SK-N-SH treated with all-trans-retinoic acid at 6 μM for 48 hours (cell line): ENCODE measurements around the gene USE1.

Experiments
- ATAC-seq: fragments of 200-7000 bp; cut with Tn5 transposase; 3 replicates; pipeline ENCODE4 v1.9.1; 2020; ENCODE audit warnings: mild to moderate bottlenecking, moderate library complexity
- BACH2 ChIP-seq: fragments of 250-450 bp; sonication (Bioruptor Pico); IDR thresholded peaks from 2 replicates; pipeline ENCODE4 v1.9.0; 2021; ENCODE audit warnings: mild to moderate bottlenecking, borderline replicate concordance
- CSDC2 ChIP-seq: fragments of 250-450 bp; sonication (Bioruptor Pico); IDR thresholded peaks from 2 replicates; pipeline ENCODE4 v1.5.0; 2020; ENCODE audit warnings: mild to moderate bottlenecking, moderate library complexity
- ESRRG ChIP-seq: fragments of 250-450 bp; sonication (Bioruptor Pico); IDR thresholded peaks from 2 replicates; pipeline ENCODE4 v1.6.1; 2021; ENCODE audit warnings: mild to moderate bottlenecking
- GLIS3 ChIP-seq: fragments of 250-450 bp; sonication (Bioruptor Pico); IDR thresholded peaks from 2 replicates; pipeline ENCODE4 v1.5.0; 2020; ENCODE audit warnings: mild to moderate bottlenecking, moderate library complexity
- ISL1 ChIP-seq: fragments of 250-450 bp; sonication (Bioruptor Pico); IDR thresholded peaks from 2 replicates; pipeline ENCODE4 v2.1.2; 2022; ENCODE audit warnings: mild to moderate bottlenecking, moderate library complexity
- OSR1 ChIP-seq: fragments of 250-450 bp; sonication (Bioruptor Pico); IDR thresholded peaks from 2 replicates; pipeline ENCODE4 v1.8.0; 2022; ENCODE audit warnings: moderate library complexity, mild to moderate bottlenecking, inconsistent platforms
- PPARA ChIP-seq: fragments of 250-450 bp; sonication (Bioruptor Pico); IDR thresholded peaks from 2 replicates; pipeline ENCODE4 v1.5.0; 2020; ENCODE audit warnings: mild to moderate bottlenecking, borderline replicate concordance
- RARB ChIP-seq: fragments of 250-450 bp; sonication (Bioruptor Pico); IDR thresholded peaks from 2 replicates; pipeline ENCODE4 v1.8.0; 2021; ENCODE audit warnings: mild to moderate bottlenecking, moderate library complexity
- SNAI2 ChIP-seq: fragments of 250-450 bp; sonication (Bioruptor Pico); IDR thresholded peaks from 2 replicates; pipeline ENCODE4 v1.5.0; 2020; ENCODE audit warnings: mild to moderate bottlenecking, moderate library complexity
- TCF4 ChIP-seq: fragments of 250-450 bp; sonication (Bioruptor Pico); IDR thresholded peaks from 2 replicates; pipeline ENCODE4 v1.8.0; 2021; ENCODE audit warnings: mild to moderate bottlenecking, moderate library complexity, borderline replicate concordance
- TOX ChIP-seq: fragments of 250-450 bp; sonication (Bioruptor Pico); IDR thresholded peaks from 2 replicates; pipeline ENCODE4 v1.8.0; 2021; ENCODE audit warnings: mild to moderate bottlenecking, moderate library complexity, borderline replicate concordance
- ZC3H10 ChIP-seq: fragments of 250-450 bp; sonication (Bioruptor Pico); IDR thresholded peaks from 2 replicates; pipeline ENCODE4 v1.5.1; 2021; ENCODE audit warnings: mild to moderate bottlenecking, moderate library complexity
- ZFP3 ChIP-seq: fragments of 250-450 bp; sonication (Bioruptor Pico); IDR thresholded peaks from 2 replicates; pipeline ENCODE4 v1.5.0; 2020; ENCODE audit warnings: mild to moderate bottlenecking, moderate library complexity
- ZFP30 ChIP-seq: fragments of 450-650 bp; formaldehyde crosslinking; IDR thresholded peaks from 2 replicates; pipeline ENCODE4 v1.5.0; 2022; ENCODE audit warnings: mild to moderate bottlenecking, moderate library complexity
- ZNF565 ChIP-seq: fragments of 450-650 bp; formaldehyde crosslinking; conservative IDR thresholded peaks from 2 replicates; pipeline ENCODE4 v1.5.0; 2020; ENCODE audit warnings: low read depth, mild to moderate bottlenecking, moderate library complexity
- ZNF70 ChIP-seq: fragments of 450-650 bp; formaldehyde crosslinking; IDR thresholded peaks from 2 replicates; pipeline ENCODE4 v1.5.0; 2020; ENCODE audit warnings: mild to moderate bottlenecking, moderate library complexity
- ZNF8 ChIP-seq: fragments of 450-650 bp; formaldehyde crosslinking; IDR thresholded peaks from 2 replicates; pipeline ENCODE4 v1.5.0; 2020; ENCODE audit warnings: mild to moderate bottlenecking, moderate library complexity
- TF ChIP-seq, protein P1 (sequence below): fragments of 250-450 bp; sonication (Bioruptor Pico); IDR thresholded peaks from 2 replicates; pipeline ENCODE4 v1.8.0; 2020; ENCODE audit warnings: mild to moderate bottlenecking, moderate library complexity, borderline replicate concordance
- TF ChIP-seq, protein P2 (sequence below): fragments of 250-450 bp; sonication (Bioruptor Pico); IDR thresholded peaks from 2 replicates; pipeline ENCODE4 v1.8.0; 2021; ENCODE audit warnings: low read depth, mild to moderate bottlenecking, moderate library complexity, borderline replicate concordance
- TF ChIP-seq, protein P3 (sequence below): fragments of 250-450 bp; sonication (Bioruptor Pico); IDR thresholded peaks from 2 replicates; pipeline ENCODE4 v1.5.1; 2020; ENCODE audit warnings: low read depth, mild to moderate bottlenecking, moderate library complexity
- TF ChIP-seq, protein P4 (sequence below): fragments of 250-450 bp; sonication (Bioruptor Pico); IDR thresholded peaks from 2 replicates; pipeline ENCODE4 v1.5.1; 2021; ENCODE audit warnings: mild to moderate bottlenecking, moderate library complexity

The USE1 gene

DNA sequence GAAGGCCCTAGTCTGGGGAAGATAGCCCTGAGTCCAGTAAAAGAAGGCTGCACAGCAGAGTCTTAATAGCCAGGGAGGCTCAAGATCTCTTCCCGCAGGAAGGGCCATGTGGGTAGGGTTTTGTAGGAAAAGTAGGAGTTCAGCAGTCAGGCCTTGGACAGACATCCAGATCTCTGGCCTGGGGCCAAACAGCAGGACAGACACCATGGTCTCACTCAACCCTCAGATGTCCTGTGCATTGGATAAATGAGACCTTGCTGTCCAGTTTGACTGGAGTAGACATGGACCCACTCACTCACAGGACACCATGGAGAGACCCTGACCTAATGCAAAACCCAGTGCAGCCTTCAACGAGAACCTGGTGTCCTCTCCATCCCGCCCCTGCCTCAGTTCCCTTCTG lies 14.7 kb downstream of the USE1 start:
- TF ChIP-seq ZC3H10 (CRISPR knock-in tag), result no peak
- peak; percentile 100 for TF ChIP-seq ZFP3
- no peak for ATAC-seq

DNA sequence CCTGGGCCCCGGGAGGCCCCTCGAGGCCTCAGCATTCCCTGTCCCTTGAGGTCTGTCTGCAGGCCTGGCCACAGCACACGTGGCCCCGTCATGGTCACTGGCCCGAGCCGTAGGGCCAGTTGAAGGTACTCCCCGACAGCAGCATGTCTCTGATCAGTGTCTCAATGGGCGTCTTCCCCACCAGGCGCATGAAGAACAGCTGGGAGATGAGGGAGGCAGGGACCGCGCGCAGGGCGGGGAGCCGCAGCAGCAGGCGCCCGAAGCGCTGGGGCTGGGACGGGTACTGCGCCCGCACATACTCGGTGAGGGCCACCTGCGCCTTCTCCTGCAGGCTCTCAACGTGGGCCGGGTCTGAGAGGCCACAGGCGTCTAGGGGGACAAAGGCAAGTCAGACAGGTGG lies 17.1 kb downstream of the USE1 start:
- no peak for ATAC-seq
- TF ChIP-seq ESRRG (CRISPR knock-in tag) (no peak), ZNF8 (CRISPR knock-in tag) (no peak), ZC3H10 (CRISPR knock-in tag) (no peak), ZFP30 (CRISPR knock-in tag) (no peak)
- TF ChIP-seq, all 23 proteins: peak for 0

DNA sequence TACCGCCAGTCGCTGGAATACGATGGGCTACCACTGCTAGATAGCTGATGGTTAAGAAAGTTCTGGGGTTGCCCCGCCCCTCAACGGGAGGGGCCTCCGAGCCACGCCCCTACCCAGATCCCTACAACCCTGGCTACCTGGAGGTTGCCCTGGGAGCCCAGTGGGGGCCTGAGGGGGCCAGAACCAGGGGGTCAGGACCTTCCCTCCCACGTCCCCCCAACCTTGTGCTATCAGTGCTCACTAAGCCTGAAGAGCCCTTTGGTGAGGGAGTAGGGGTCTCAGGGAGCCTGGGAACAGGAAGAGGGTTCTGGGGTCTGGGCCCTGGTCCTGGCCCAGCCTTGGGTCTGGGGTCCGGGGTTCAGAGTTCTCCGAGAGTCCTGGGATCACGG lies 19.7 kb downstream of the USE1 start:
- ATAC-seq, result peak; percentile 85
- TF ChIP-seq ZNF70 (CRISPR knock-in tag) (no peak), SNAI2 (CRISPR knock-in tag) (no peak), ZC3H10 (CRISPR knock-in tag) (no peak), TOX (CRISPR knock-in tag) (no peak), ISL1 (no peak), BACH2 (CRISPR knock-in tag) (no peak), CSDC2 (CRISPR knock-in tag) (no peak), GLIS3 (no peak)
- TF ChIP-seq, protein P1, sequence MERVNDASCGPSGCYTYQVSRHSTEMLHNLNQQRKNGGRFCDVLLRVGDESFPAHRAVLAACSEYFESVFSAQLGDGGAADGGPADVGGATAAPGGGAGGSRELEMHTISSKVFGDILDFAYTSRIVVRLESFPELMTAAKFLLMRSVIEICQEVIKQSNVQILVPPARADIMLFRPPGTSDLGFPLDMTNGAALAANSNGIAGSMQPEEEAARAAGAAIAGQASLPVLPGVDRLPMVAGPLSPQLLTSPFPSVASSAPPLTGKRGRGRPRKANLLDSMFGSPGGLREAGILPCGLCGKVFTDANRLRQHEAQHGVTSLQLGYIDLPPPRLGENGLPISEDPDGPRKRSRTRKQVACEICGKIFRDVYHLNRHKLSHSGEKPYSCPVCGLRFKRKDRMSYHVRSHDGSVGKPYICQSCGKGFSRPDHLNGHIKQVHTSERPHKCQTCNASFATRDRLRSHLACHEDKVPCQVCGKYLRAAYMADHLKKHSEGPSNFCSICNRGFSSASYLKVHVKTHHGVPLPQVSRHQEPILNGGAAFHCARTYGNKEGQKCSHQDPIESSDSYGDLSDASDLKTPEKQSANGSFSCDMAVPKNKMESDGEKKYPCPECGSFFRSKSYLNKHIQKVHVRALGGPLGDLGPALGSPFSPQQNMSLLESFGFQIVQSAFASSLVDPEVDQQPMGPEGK (CRISPR knock-in tag), result no peak
- TF ChIP-seq, protein P2, sequence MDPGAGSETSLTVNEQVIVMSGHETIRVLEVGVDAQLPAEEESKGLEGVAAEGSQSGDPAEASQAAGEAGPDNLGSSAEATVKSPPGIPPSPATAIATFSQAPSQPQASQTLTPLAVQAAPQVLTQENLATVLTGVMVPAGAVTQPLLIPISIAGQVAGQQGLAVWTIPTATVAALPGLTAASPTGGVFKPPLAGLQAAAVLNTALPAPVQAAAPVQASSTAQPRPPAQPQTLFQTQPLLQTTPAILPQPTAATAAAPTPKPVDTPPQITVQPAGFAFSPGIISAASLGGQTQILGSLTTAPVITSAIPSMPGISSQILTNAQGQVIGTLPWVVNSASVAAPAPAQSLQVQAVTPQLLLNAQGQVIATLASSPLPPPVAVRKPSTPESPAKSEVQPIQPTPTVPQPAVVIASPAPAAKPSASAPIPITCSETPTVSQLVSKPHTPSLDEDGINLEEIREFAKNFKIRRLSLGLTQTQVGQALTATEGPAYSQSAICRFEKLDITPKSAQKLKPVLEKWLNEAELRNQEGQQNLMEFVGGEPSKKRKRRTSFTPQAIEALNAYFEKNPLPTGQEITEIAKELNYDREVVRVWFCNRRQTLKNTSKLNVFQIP (CRISPR knock-in tag), result no peak

DNA sequence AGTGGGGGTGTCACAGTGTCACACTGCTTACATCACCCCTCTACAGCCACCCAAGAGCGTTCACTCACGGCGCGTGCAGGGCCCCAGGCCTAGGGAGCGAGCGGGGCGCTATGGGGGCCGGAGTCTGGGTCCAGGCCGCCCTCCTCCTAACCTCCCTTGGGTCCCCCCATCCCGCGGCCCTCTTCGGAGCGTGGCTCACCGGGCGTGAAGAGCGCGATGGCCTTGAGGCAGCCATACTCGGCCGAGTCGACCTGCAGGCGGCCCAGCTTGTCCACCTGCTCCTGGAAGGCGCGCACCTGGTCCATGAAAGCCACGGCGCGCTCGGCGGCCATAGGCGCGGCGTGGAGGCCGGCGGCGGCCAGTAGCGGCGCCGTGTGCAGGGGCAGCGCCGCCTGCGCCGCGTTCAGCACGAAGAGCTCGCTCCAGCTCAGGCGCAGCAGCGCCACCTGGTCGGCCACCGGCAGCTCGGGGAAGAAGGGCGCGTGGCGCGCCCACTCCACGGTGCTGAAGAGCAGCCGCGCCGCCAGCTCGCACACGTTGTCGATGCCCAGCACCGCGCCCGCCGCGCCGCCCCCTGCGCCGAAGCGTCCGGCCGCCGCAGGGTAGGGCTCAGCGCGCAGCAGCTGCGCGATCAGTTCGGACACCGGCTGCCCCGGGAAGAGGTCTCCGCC lies 20.3 kb downstream of the USE1 start:
- TF ChIP-seq, protein P3, sequence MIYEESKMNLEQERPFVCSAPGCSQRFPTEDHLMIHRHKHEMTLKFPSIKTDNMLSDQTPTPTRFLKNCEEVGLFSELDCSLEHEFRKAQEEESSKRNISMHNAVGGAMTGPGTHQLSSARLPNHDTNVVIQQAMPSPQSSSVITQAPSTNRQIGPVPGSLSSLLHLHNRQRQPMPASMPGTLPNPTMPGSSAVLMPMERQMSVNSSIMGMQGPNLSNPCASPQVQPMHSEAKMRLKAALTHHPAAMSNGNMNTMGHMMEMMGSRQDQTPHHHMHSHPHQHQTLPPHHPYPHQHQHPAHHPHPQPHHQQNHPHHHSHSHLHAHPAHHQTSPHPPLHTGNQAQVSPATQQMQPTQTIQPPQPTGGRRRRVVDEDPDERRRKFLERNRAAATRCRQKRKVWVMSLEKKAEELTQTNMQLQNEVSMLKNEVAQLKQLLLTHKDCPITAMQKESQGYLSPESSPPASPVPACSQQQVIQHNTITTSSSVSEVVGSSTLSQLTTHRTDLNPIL (CRISPR knock-in tag), result no peak
- TF ChIP-seq ZFP30 (CRISPR knock-in tag) (no peak), OSR1 (CRISPR knock-in tag) (no peak), ZC3H10 (CRISPR knock-in tag) (no peak), ZNF565 (CRISPR knock-in tag) (no peak), TCF4 (CRISPR knock-in tag) (no peak), TOX (CRISPR knock-in tag) (no peak)
- TF ChIP-seq, protein P1 (CRISPR knock-in tag), result no peak
- peak; percentile 82 for ATAC-seq

DNA sequence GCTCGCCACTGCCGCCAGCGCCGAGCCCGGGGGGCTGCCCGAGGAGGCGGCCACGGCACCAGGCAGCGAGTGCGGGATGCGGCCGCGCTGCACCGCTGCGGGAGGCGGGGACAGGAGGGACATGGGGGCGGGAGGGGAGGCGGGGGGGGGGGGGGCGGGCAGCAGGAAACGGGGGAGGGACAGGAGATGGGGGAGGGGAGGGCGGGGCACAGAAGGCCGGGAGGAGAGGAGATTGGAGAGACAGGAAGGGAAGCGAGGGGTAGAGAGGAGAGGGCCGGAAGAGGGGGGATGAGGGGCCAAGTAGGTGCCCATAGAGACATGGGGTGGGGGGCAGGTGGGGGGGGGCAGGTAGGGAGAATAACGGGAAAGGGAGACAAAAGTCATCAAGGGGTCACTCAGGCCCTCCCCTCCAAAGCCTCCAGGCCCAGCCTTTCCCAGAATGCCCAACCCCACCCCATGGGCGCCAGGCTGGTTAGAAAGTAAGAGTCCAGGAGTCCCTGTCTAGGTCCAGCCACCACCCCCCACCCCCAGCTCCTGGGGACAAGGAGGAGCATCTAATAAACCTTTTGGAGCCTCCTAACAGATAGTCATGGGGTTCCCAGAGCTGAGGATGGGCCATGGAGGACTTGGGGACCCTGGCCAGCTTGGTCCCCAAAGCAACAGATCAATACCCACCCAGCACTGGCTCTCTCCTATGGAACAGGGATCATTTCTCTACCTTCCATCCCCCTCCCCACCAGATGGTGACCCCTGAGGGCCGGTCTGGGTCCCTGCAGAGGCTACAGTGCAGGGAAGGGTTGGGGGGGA lies 21.0 kb downstream of the USE1 start:
- peak; percentile 37 for ATAC-seq
- TF ChIP-seq ISL1 (no peak), ZC3H10 (CRISPR knock-in tag) (no peak), RARB (CRISPR knock-in tag) (no peak), PPARA (CRISPR knock-in tag) (no peak)
- TF ChIP-seq, protein P3 (CRISPR knock-in tag), result no peak
- TF ChIP-seq, protein P4, sequence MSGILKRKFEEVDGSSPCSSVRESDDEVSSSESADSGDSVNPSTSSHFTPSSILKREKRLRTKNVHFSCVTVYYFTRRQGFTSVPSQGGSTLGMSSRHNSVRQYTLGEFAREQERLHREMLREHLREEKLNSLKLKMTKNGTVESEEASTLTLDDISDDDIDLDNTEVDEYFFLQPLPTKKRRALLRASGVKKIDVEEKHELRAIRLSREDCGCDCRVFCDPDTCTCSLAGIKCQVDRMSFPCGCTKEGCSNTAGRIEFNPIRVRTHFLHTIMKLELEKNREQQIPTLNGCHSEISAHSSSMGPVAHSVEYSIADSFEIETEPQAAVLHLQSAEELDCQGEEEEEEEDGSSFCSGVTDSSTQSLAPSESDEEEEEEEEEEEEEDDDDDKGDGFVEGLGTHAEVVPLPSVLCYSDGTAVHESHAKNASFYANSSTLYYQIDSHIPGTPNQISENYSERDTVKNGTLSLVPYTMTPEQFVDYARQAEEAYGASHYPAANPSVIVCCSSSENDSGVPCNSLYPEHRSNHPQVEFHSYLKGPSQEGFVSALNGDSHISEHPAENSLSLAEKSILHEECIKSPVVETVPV (CRISPR knock-in tag), result no peak
